GM12874 (cell line): ENCODE data around the gene MYH14.

Experiments
- TF ChIP-seq, protein P1 (sequence below): IDR thresholded peaks from 2 replicates; pipeline ENCODE4 v1.5.1; 2011; ENCODE audit warnings: low read depth, mild to moderate bottlenecking, control low read depth, low read length, moderate library complexity; ENCODE audit not compliant: insufficient read depth

The MYH14 gene

DNA sequence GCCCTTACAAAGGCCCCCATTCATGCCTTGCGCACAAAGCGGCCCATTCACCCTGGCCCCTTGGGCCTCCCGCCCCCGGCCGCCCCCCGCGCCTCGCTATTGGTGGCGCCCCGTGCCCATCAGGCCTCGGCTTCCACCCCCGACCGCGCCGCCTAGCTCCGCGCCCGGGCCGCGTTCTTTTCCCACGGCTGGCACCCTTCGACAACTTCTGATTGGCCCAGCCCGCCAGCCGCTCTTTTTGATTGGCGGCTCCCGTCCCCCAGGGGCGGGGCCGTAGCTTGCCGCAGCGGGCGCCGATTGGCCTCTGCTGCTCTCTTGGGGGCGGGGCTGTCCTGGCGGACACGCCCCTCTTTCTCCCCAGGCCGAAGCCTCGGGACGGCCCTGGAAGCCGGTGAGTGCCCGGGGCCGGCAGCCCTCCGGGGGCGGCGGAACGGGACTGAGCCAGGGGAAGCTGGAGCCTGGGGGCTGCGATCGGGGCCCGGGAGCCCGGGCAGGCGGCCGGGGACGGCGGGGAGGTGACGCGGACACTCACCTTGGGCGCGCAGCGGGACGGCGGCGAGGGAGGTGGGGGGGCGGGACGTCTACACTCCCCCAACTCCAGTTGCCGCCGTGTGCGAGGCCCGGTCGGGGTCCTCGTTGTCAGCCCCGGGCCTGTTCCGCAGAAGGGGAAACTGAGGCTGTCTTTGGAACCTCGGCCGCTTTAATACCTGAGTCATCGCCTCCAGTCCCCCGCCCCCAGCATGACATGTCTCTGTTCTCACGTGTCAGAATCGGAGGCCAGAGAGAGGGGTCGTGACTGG, at the start of gene MYH14:
TSS of gene MYH14 (plus strand) at position 342 of the 800 bp plus-strand sequence. CDS start 6,744 bp downstream, outside the sequence.
- TF ChIP-seq, protein P1, sequence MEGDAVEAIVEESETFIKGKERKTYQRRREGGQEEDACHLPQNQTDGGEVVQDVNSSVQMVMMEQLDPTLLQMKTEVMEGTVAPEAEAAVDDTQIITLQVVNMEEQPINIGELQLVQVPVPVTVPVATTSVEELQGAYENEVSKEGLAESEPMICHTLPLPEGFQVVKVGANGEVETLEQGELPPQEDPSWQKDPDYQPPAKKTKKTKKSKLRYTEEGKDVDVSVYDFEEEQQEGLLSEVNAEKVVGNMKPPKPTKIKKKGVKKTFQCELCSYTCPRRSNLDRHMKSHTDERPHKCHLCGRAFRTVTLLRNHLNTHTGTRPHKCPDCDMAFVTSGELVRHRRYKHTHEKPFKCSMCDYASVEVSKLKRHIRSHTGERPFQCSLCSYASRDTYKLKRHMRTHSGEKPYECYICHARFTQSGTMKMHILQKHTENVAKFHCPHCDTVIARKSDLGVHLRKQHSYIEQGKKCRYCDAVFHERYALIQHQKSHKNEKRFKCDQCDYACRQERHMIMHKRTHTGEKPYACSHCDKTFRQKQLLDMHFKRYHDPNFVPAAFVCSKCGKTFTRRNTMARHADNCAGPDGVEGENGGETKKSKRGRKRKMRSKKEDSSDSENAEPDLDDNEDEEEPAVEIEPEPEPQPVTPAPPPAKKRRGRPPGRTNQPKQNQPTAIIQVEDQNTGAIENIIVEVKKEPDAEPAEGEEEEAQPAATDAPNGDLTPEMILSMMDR: no peak

DNA sequence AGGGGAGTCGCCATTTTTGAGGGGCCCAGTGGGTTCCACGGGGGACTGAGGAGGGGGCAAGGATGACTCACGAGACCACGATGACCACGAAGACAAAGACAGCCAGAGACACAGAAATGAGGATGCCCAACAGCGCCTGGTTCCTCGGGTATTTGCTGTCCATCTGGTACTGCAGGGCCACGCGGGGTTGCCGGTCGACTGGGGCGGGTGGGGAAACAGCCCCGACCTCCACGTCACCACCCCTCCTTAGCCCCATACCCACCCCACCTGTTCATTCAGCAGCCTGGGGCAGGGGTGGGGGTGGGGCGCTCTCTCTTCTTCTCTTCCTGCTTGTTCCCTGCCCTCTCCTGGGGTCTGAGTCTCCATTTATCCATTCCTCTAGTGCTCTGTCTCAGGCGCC, 48.9 kb upstream of the MYH14 start:
- TF ChIP-seq, protein P1: no peak

DNA sequence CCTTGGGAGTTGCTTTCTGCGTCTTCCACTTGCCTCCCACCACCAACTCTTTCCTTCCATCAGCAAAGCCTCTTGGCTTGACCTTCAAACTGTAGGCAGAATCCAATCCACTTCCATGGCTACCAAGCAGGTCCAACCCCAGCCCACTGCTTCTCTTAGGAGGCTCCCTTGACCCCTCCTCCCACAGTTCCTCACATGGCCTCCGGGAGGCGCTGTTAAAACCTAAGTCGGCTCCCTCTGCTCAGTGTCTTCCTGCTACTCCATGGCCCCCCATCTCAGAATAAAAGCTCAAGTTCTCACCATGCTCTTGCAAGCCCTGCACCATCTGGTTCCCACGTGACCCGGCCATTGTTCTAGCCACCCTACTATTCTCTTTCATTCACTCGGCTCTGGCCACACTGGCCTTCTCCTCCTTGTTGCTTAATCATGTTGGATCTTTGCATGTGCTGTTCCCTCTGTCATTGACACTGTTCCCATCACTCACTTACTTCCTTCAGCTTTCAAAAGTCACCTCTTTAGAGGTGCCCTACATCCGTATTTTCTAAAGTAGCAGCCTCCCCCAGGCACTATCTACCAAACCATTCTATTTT, 47.8 kb upstream of the MYH14 start:
- TF ChIP-seq, protein P1: no peak

DNA sequence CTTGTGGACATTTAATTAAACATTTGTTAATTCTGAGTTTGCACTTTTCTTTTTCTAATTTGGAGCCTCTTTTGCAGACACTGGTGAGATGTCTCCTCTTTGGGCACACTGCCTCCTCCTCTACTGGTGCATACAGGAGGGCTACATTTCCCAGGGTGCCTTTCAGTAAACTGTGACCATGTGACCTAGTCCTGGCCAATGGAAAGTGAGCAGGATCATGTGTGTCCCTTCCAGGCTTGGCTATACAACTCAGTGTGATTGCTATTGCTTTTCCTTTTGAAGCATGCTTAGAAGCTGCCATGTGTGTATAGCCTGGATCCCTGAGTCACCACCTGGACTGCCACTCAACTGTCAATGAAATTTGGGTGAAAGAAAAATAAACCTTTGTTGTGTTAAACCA, 44.8 kb upstream of the MYH14 start:
- TF ChIP-seq, protein P1: no peak

DNA sequence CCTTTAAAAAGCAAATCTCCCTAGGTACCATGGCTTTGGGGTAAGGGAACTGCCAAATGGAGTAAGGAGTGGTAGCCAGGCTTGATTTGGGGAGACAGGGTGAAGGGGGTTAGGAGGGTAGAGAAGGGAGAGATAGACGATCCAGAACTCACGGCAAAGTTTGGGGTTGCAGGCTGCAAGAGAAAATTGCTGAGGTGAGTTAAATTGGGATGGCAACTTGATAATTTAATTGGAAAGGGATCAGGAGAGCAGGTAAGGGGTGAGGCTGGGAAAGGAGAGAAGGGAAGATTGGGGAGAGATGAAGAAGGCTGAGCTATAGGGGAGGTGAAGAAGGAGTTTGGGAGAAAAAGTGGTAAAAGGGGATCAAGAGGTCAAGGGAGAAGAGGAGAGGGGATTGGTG, 44.3 kb upstream of the MYH14 start:
- TF ChIP-seq, protein P1: no peak

DNA sequence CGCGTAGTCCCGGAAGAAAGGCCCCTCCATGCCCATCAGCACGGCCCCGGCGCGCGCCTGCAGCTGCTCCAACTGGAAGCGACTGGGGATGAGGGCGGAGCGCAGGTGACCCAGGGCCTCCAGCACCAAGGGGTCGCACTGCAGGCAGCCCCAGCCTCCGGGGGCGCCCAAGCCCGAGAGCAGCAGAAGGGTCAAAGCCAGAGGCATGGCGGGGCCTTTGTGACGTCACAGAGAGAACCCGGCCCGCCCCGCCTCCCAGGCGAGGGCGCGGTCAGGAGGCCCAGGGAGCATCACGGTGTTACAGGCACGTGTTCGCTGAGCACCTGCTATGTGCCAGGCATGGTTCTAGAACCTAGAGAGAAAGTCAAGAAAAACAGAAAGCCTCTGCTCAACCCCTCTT, 40.4 kb upstream of the MYH14 start, which contains the start of gene IZUMO2:
TSS of gene IZUMO2 (minus strand) at position 294 of the 400 bp plus-strand sequence. CDS start at position 207, 87 bp downstream.
- TF ChIP-seq, protein P1: no peak

DNA sequence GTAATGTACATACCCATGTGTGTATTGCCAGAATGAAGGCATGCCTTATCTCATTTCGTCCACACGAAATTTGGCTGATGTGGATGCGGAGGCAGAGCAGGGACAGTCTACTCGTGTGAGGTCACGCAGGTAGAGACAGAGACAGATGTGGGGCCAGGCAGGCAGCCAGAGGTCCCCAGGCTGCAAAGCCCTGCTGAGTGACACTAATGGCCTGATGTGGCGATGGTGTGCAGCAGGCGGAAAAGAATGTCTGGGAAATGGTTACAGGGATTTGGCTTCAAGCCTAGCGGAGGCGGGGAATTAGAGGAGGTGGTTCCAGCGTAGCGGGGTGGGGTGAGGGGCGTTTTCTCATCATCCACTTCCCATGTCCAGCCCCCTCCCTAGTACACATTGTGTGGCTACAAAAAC, 36.1 kb upstream of the MYH14 start:
- TF ChIP-seq, protein P1: no peak
